Aorta (tissue), 5 donors: Measurements from ENCODE around the gene FOXC2. TPM values are rescaled to one million over a fixed set of nuclear protein-coding genes. Genes with fewer than 3 reads are reported as not detected.

Experiments
- ATAC-seq: fragments of 200-7000 bp; cut with Tn5 transposase; one replicate; pipeline ENCODE4 v1.9.1; 2022; ENCODE audit warnings: moderate library complexity; ENCODE audit not compliant: low FRiP score
- DNase-seq, 2 donors: peaks; one replicate each; pipeline ENCODE4 v3.0.0-alpha.2; 2020
- H3K27ac ChIP-seq, 2 donors: one replicate each; pipeline ENCODE4 v1.5.1; 2013; ENCODE audit warnings: low read length in 2 of 2, mild to moderate bottlenecking in 2 of 2, moderate library complexity in 2 of 2, control low read depth in 1 of 2, inconsistent platforms in 1 of 2, low read depth in 1 of 2
- H3K27me3 ChIP-seq, 2 donors: one replicate each; pipeline ENCODE4 v1.6.1; 2013; ENCODE audit warnings: control low read depth in 1 of 2, low read length in 1 of 2, mild to moderate bottlenecking in 1 of 2, moderate library complexity in 1 of 2; ENCODE audit not compliant: insufficient read depth in 2 of 2, control insufficient read depth in 1 of 2
- H3K36me3 ChIP-seq, 2 donors: one replicate each; pipeline ENCODE4 v1.6.1; 2013; ENCODE audit warnings: control low read depth in 1 of 2, low read length in 1 of 2, mild to moderate bottlenecking in 1 of 2; ENCODE audit not compliant: insufficient read depth in 2 of 2, control insufficient read depth in 1 of 2
- H3K4me1 ChIP-seq, 2 donors: one replicate each; pipeline ENCODE4 v1.6.1; 2013; ENCODE audit warnings: low read length in 2 of 2, control low read depth in 1 of 2, mild to moderate bottlenecking in 1 of 2, moderate library complexity in 1 of 2; ENCODE audit not compliant: insufficient read depth in 2 of 2, control insufficient read depth in 1 of 2
- H3K4me3 ChIP-seq, 2 donors: one replicate each; pipeline ENCODE4 v1.5.1; 2013; ENCODE audit warnings: low read length in 2 of 2, control low read depth in 1 of 2, mild to moderate bottlenecking in 1 of 2
- H3K9me3 ChIP-seq: one replicate; pipeline ENCODE4 v1.6.1; 2013; ENCODE audit warnings: mild to moderate bottlenecking, low read length; ENCODE audit not compliant: control insufficient read depth
- WGBS, 2 donors: extraction: QIAGEN DNeasy Blood & Tissue Kit; methylation state at CpG; one replicate each; pipeline ENCODE4 v1.1.7; 2013; 5-methylcytosine and 5-hydroxymethylcytosine counted together
- intact Hi-C, 2 donors: fragments of 100-400 bp; cut with DNase I; formaldehyde crosslinking; loops; one replicate each; pipeline versions ENCODE4 v1.14.2 to v1.15.0; 2022
- polyA plus RNA-seq, 2 donors: library from polyadenylated mRNA; stranded (reverse); fragments of 200-250 nt; gene quantifications; one replicate each; pipeline ENCODE4 v1.2.3, GENCODE V29; 2013
- total RNA-seq, 2 donors: library from RNA; stranded (reverse); fragmentation: NEBNext Ultra II Directional; extraction: Animal tissue kit (Norgen Biotek cat#: 25700); gene quantifications; one replicate each; pipeline ENCODE4 v1.2.1, GENCODE V29; 2021
- donor health status: healthy with polysubstance abuse.
- donor health status: Bipolar disorder and iron deficiency.
- donor health status: DM: no; HTN: no; CAD: no.
- donor health status: DM: no; HTN: no; CAD: no.
- donor health status: DM: yes; HTN: yes; CAD: no.

Gene FOXC2
- total and polyA plus RNA-seq, 4 donors: 8.6 to 45.4 (median 25.9) TPM

DNA sequence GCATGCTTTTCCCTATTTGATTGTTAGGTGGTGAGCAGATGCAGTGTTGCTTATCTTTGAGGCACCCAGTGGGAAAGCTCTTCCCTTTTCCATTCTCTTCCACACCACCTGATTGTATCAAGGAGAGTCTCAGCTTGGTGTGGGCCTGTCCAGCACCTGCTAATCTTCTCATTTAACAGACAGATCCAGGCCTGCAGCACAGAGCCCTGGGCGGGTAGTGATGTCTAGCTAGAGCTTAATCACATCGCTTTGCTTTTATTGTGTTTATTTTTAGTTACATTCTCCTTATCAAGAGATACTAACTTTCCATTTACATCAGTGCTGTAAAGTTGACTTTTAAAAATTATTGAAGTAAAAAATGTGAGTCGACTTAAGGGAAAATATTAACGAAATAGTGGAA, 35.9 kb downstream of the FOXC2 start:
- H3K4me3 ChIP-seq: no peak overlapping the region
- H3K27me3 ChIP-seq: no peaks in the 10 kb centered on the region
- peak overlapping the region; percentile 33 to 84 for H3K27ac ChIP-seq
- DNase-seq (no peak), ATAC-seq (no peak)
- WGBS, 2 donors: 6 to 11% methylated on average over 4 of the region's 4 CpGs
- H3K4me1 ChIP-seq: peaks cover 0 to 7% of the 10 kb centered on the region in 2 donors
- intact Hi-C loops: no loop called here
- H3K36me3 ChIP-seq: no peaks in the 10 kb centered on the region
- no peaks in the 10 kb centered on the region for H3K9me3 ChIP-seq

DNA sequence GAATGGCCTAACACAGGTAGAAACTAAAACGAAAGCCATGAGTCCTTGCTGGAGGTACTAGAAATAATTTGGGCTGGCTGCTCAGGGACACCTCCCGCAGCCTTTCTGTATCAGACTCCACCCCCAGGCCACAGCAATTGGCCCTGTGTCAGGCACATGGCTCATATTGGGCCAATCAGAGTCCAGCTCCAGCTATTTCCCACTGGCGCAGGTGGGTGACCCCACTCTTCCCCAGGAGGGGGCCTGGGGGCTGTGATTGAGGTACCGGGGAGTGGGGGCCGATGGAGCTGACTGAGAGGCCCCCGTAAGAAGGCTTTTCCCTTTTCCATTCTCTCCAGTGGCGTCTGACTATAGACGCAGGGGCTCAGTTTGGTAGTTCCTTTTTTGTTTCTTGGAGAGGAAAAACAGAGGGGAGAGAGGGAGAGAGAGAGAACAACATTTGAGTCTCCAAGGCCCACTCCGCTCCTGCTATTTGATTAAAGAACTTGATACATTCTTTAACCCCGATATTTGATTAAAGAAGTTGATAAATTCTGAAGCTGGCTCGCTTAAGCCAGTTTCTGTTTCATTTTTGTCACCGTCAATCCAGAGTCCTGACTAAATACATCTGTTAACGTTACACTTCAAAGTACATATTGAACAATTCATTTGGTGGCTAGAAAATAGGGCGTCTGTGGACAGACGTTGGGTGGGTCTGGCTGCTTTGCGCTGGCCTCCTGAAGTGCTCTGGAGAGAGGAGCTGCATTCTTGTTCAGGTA, 38.0 kb downstream of the FOXC2 start:
- WGBS, 2 donors: 21 to 35% methylated on average over 16 of the region's 16 CpGs
- Histone ChIP-seq H3K27ac (peak overlapping the region; percentile 64 to 89), H3K4me1 (peaks cover 4 to 7% of the 10 kb centered on the region in 2 donors), H3K9me3 (no peaks in the 10 kb centered on the region), H3K4me3 (peak overlapping the region; percentile 9 to 12), H3K27me3 (no peaks in the 10 kb centered on the region), H3K36me3 (no peaks in the 10 kb centered on the region)
- intact Hi-C loops: no loop called here
- DNase-seq (no peak), ATAC-seq (no peak)

DNA sequence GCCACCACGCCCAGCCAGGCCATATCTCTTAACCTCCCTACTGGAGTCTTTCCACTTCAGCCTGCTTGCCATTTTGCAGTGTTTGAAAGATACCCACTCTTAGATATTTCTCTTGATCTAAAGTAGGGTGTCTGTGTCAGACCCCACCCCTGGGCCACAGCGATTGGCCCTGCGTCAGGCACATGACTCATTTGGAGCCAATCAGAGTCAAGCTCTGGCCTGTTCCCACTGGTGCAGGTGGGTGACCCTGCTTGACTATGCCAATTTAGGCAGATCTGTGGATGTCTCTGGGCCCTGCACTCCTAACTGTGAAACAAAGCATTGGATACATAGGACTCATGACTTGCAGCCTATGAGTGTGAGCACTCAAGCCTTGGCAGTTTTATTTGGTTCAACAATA, 39.3 kb downstream of the FOXC2 start:
- H3K4me1 ChIP-seq: peaks cover 4 to 9% of the 10 kb centered on the region in 2 donors
- WGBS, 2 donors: 97 to 98% methylated on average over 3 of the region's 3 CpGs

DNA sequence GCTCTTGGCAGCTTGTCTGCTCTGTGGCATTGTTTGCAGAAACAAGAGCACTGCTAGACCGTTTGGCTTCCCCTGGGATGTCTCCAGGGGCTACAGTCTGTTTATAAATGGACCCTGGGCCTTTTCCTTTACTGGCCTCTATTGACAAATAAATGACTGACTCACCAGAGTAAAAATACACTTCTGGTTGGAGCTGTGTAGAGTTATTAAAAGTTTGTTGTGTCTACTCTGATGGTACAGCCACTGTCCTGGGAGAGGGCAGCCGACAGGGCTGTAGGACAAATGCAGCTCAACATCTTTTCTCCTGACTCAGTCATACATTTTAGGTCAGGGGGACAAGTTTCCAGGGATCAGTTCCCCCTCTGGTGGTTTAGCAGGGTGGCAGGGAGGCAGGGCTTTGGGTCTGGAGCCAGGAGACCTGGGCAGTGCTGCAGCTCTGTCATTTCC, 41.7 kb downstream of the FOXC2 start:
- WGBS, 2 donors: 3 to 7% methylated on average over 2 of the region's 2 CpGs
- H3K36me3 ChIP-seq: no peaks in the 10 kb centered on the region
- H3K27ac ChIP-seq: peak overlapping the region; percentile 46 to 98
- no peak overlapping the region for H3K4me3 ChIP-seq
- intact Hi-C loops: no loop called here
- peak; percentile 72 for ATAC-seq
- H3K9me3 ChIP-seq: no peaks in the 10 kb centered on the region
- no peak for DNase-seq
- H3K27me3 ChIP-seq: no peaks in the 10 kb centered on the region
- H3K4me1 ChIP-seq: peaks cover 3 to 4% of the 10 kb centered on the region in 2 donors

More for the DNA sequence above, 39.3 kb downstream of the FOXC2 start:
- no peaks in the 10 kb centered on the region for H3K36me3 ChIP-seq
- H3K4me3 ChIP-seq: no peak overlapping the region
- intact Hi-C loops: no loop called here
- H3K27me3 ChIP-seq: no peaks in the 10 kb centered on the region
- peak overlapping the region in 1 of 2 donors; percentile 30 for H3K27ac ChIP-seq
- DNase-seq (no peak), ATAC-seq (no peak)
- no peaks in the 10 kb centered on the region for H3K9me3 ChIP-seq

DNA sequence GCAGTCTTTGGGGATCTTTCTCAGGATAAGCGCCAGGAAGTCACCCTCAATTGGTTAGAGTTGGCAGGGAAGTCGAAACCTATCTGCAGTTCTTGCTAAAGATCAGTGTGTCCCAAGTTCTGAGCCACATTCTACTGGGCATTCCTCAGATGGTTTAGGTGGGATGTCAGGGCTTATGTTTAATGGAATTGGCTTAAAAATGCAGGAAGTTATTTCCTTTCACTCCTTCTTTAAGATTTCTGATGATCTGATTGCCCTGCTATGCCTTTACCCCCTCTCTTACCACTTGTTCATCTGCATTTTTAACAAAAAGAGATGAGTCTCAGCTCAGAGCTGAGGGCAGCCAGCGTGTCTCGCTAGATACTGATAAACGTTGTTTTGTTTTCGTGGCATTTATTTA, 42.5 kb downstream of the FOXC2 start:
- Histone ChIP-seq H3K9me3 (no peaks in the 10 kb centered on the region), H3K4me1 (peaks cover 3 to 4% of the 10 kb centered on the region in 2 donors), H3K27ac (peak overlapping the region; percentile 57 to 98), H3K36me3 (no peaks in the 10 kb centered on the region), H3K4me3 (no peak overlapping the region), H3K27me3 (no peaks in the 10 kb centered on the region)
- WGBS, 2 donors: 8 to 11% methylated on average over 6 of the region's 6 CpGs
- DNase-seq (no peak), ATAC-seq (no peak)
- intact Hi-C loops: no loop called here

DNA sequence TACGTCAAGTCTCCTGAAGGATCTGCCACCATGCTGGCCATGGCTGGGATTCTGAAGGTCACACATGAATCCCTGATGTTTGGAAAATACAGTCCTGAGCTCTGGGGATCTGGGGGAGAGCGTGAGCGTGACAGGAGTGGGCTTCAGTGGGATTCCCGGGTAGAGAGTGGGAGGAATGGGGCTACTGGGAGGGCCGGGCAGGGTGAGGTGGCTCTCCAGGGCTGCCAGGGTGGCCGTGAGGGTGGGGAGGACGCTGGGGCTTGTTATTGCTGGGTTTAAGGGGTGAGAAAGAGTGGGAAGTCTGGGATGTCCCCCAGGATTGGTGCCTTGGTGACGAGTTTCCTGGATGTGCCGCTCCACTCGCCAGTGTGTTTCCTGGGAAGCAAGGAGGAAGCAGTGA, 43.0 kb downstream of the FOXC2 start:
- Histone ChIP-seq H3K9me3 (no peaks in the 10 kb centered on the region), H3K4me3 (no peak overlapping the region), H3K36me3 (no peaks in the 10 kb centered on the region), H3K27ac (peak overlapping the region; percentile 57 to 84), H3K4me1 (peaks cover 3 to 4% of the 10 kb centered on the region in 2 donors), H3K27me3 (no peaks in the 10 kb centered on the region)
- DNase-seq (no peak), ATAC-seq (no peak)
- 71 to 72% methylated on average over 10 of the region's 10 CpGs for WGBS, 2 donors
- intact Hi-C loops: loop anchor here (5.0 kb wide), 3 partner anchors 32 to 73 kb away; partner anchors contain the start of gene FOXL1 (in 1 of the 2)

DNA sequence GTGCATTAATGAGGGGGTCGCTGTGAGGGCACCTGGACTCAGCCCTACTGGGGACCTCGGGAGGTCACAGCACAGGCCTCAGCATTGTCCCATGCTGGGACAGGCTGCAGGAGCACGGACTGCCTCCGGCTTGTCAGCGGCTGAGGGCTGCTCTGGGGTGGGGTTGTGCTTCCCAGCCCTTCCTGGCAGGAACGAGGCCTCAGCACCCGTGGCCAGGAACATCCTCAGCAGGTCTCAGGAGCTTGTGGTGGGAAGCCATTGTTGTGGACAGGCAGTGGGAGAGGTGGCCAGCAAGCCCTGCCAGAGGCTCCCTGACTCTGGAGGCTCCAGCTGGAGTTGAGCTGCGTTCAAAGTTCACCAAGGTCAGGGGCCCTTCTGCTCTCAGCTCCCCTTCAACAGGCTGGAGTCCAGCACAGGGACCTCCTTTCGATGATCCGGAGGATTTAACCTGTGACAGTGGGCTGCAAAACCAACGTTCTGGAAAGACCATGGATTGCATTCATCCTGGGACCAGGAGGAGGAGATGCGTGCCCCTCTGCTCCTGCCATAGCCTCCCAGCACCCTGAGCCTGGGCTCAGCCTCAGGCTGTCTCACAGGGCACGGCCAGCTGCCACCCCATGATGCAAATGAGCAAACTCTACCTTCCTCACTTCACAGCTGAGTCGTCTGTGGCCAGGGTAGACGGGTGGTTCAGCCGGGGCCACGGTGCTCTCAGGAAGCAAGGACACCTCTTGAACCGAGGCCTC, 44.3 kb downstream of the FOXC2 start:
- ATAC-seq (no peak), DNase-seq (no peak)
- intact Hi-C loops: loop anchor here (5.0 kb wide), 3 partner anchors 34 to 71 kb away; partner anchors contain the start of gene FOXL1 (in 1 of the 2)
- WGBS, 2 donors: 44 to 48% methylated on average over 18 of the region's 18 CpGs
- Histone ChIP-seq H3K9me3 (no peaks in the 10 kb centered on the region), H3K4me1 (peaks cover 5 to 7% of the 10 kb centered on the region in 2 donors), H3K4me3 (no peak overlapping the region), H3K27ac (peak overlapping the region in 1 of 2 donors; percentile 86), H3K27me3 (no peaks in the 10 kb centered on the region), H3K36me3 (no peaks in the 10 kb centered on the region)

DNA sequence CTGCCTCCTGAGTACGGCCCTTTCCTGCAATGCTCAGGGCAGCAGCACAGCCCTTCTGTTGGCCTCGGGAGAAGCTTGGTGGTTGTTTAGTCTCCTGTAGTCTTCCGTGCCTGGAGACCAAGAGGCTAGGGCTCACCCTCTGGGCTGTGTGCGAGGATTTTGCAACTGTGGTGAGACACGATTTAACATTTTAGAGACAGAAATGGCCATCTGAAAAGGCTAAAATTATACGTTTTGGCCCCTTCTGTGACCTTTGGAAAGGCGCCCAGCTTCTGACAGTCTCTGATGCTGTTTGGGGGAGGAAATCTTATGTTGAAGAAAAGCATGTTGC, 44.9 kb downstream of the FOXC2 start:
- Histone ChIP-seq H3K27ac (peak overlapping the region in 1 of 2 donors; percentile 86), H3K9me3 (no peaks in the 10 kb centered on the region), H3K4me3 (no peak overlapping the region), H3K4me1 (peaks cover 5 to 7% of the 10 kb centered on the region in 2 donors), H3K36me3 (no peaks in the 10 kb centered on the region), H3K27me3 (no peaks in the 10 kb centered on the region)
- ATAC-seq (no peak), DNase-seq (peak in 1 of 2 donors; percentile 73)
- 9 to 12% methylated on average over 7 of the region's 7 CpGs for WGBS, 2 donors
- intact Hi-C loops: loop anchor here (5.0 kb wide), 3 partner anchors 34 to 71 kb away; partner anchors contain the start of gene FOXL1 (in 1 of the 2)
